Measurements from ENCODE around the gene MT4.

DNA sequence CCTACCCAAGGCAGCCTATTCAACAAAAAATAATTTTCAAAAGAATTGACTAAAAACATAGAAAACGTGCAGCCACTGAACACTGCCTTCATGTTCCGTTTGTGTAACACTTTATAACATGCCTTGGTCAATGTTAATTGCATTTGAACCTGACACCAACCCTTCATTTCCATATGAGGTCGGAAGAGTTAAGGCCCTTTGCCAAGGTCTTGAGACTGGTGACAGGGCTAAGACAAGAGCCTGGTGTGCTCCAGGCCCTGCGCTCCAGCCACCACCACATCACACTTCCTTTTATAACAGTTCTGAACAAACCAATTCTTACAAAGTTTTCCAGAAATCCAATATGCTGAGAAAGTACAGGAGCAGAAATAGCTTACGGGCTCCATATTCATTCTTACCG lies 49.2 kb upstream of the MT4 start:
- TF ChIP-seq, protein P1, sequence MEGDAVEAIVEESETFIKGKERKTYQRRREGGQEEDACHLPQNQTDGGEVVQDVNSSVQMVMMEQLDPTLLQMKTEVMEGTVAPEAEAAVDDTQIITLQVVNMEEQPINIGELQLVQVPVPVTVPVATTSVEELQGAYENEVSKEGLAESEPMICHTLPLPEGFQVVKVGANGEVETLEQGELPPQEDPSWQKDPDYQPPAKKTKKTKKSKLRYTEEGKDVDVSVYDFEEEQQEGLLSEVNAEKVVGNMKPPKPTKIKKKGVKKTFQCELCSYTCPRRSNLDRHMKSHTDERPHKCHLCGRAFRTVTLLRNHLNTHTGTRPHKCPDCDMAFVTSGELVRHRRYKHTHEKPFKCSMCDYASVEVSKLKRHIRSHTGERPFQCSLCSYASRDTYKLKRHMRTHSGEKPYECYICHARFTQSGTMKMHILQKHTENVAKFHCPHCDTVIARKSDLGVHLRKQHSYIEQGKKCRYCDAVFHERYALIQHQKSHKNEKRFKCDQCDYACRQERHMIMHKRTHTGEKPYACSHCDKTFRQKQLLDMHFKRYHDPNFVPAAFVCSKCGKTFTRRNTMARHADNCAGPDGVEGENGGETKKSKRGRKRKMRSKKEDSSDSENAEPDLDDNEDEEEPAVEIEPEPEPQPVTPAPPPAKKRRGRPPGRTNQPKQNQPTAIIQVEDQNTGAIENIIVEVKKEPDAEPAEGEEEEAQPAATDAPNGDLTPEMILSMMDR (IDR thresholded peaks at IDR 0.05; ENCODE audit: insufficient read depth, low read length, poor library complexity, severe bottlenecking) = no peak
- TF ChIP-seq EZH2phosphoT487 (conservative IDR thresholded peaks at IDR 0.05; ENCODE audit: low read length) = no peak
